Activated CD4-positive, CD25-positive, alpha-beta regulatory T cell treated with anti-CD3 and anti-CD28 coated beads, Interleukin-2, amount 50 U/mL, for 72 hours (primary cell): ENCODE results near the gene AMZ2.
A peak's percentile ranks its signal among the peaks of the same experiment; 100 is the strongest.
"Not testable (repeated sequence)": the region's sequence is repeated elsewhere in the genome, so short reads cannot be mapped to it uniquely, and the experiment has no call there.

Experiments
- DNase-seq: peaks from one replicate; pipeline ENCODE4 v3.0.0; 2021

The AMZ2 gene

GRCh38 chr17:68247445-68248198, at the start of gene AMZ2:
Gene AMZ2 (plus strand): TSS chr17:68248043. CDS start chr17:68250188, 2,145 bp downstream.
- DNase-seq: peak; percentile 100

GRCh38 chr17:68198931-68199836, 48.7 kb upstream of the AMZ2 start:
- peak; percentile 52 for DNase-seq

- DNase-seq: no peak
Measured at GRCh38 chr17:68199837-68200688, 47.8 kb upstream of the AMZ2 start.

- peak; percentile 80 for DNase-seq
Measured at GRCh38 chr17:68200689-68201417, 47.0 kb upstream of the AMZ2 start.

DNA sequence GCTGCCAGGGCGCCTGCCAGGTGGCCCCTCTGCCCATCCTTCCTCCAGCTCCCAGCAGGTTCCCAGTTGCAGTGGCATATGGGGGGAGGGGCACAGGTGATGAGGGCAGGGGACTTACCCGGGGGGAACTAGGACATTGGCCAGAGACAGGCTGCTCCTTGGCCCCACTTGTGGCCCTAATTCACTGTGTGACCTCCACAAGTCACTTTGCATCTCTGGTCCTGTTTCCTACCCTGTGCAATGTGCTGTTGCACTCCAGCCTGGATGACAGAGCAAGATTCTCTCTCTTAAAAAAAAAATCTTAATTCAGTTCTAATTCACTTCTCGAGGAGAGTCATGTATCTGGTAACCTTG, 46.4 kb upstream of the AMZ2 start:
- DNase-seq: not testable (repeated sequence)

- not testable (repeated sequence) for DNase-seq
Measured at GRCh38 chr17:68202321-68202720, 45.5 kb upstream of the AMZ2 start.

DNA sequence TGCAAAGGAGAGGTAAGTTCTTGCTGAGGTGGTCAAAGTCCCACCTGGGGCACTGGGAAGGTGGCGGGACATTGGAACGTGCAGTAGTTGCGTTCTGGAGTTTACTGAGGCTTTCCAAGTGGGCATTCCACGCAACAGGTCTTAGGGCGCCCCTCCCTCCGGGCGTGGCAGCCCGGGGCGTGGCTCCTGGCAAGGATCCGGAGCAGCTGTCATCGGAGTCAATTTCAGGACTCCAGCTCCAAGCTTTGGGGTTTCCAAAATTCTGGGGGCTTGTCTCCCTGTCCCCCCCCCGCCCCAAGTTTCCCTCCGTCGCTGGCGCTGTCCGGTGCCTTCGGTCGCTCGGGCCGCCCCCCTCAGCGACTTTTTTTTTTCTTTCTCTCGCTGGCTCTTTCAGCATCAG, 43.1 kb upstream of the AMZ2 start:
- DNase-seq: no peak

- DNase-seq: peak; percentile 91
Measured at GRCh38 chr17:68205251-68205807, 42.5 kb upstream of the AMZ2 start.

- DNase-seq: no peak
Measured at GRCh38 chr17:68205808-68206720, 41.8 kb upstream of the AMZ2 start.

- DNase-seq: no peak
Measured at GRCh38 chr17:68207651-68208253, 40.1 kb upstream of the AMZ2 start.

GRCh38 chr17:68208651-68209050, 39.2 kb upstream of the AMZ2 start:
- not testable (repeated sequence) for DNase-seq

DNA sequence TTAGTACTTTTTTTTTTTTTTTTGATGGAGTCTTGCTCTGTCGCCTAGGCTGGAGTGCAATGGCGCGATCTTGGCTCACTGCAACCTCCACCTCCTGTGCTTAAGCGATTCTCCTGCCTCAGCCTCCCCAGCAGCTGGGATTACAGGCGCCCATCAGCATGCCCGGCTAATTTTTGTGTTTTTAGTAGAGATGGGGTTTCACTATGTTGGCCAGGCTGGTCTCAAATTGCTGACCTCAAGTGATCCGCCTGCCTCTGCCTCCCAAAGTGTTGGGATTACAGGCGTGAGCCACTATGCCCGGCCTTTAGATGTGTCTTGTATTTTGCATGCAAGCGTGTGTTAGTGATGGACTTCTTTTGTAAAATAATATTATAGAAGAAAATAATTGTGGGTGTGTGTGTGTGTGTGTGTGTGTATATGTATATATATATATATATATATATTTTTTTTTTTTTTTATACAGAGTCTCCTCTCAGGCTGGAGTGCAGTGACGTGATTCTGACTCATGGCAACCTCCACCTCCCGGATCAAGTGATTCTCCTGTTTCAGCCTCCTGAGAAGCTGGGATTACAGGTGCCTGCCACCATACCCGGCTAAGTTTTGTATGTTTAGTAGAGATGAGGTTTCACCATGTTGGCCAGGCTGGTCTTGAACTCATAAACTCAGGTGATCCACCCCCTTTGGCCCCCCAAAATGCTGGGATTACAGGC, 38.5 kb upstream of the AMZ2 start:
- DNase-seq: not testable (repeated sequence)

- no peak for DNase-seq
Measured at GRCh38 chr17:68210570-68211315, 37.1 kb upstream of the AMZ2 start.

GRCh38 chr17:68213428-68214411, 34.1 kb upstream of the AMZ2 start:
- not testable (repeated sequence) for DNase-seq

DNA sequence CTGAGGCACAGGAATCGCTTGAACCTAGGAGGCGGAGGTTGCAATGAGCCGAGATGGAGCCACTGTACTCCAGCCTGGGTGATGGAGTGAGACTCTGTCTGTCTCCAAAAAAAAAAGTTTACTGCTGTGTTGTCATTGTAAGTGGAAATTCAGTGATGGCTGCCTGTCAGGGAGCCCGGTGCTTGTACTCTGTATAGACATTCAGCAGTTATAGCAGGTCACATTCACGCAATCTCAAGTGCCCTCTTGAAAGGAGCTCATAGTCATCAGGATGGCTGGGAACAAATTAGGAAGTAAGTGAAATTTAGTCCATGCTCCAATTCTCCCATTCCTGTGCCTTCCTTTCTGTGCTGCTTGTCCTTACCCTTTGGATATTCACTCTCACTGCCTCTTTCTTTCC, 32.4 kb upstream of the AMZ2 start:
- DNase-seq: not testable (repeated sequence)

DNA sequence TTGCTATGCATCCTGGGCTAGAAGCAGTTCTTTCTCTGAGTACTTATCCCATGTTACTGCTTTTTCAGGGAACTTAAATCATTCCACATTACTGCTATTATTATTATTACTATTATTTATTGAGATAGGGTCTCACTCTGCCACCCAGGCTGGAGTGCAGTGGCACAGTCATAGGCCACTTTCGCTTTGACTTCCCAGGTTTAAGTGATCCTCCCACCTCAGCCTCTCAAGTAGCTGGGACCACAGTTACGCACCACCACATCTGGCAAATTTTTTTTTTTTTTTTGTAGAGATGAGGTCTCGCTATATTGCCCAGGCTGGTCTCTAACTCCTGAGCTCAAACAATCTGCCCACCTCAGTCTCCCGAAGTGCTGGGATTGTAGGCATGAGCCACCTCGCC, 28.4 kb upstream of the AMZ2 start:
- DNase-seq: not testable (repeated sequence)

DNA sequence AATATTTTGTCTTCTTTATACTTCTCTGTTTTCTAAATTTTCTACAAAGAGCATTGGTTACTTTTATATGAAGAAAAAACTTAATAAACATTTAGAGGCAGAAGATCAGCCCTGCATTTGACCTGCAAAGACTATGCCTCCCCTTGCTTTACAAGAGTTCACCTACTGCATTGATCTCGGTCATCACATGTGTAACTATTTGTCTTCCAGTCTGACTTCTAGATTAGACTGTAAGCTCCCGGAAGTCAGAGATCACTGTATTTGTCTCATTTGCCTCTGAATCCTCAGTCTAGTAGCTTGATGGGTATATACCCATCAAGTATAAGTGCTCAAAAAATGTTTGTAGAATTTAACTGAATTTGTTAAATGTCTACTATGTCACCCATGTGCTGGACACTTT, 27.7 kb upstream of the AMZ2 start:
- DNase-seq: not testable (repeated sequence)

GRCh38 chr17:68220786-68221185, 27.1 kb upstream of the AMZ2 start:
- DNase-seq: not testable (repeated sequence)
